Endothelial cell of umbilical vein (primary cell): ENCODE results near the gene IMPDH2. TPM values are rescaled to one million over a fixed set of nuclear protein-coding genes. Genes with fewer than 3 reads are reported as not detected.

Experiments used
- BruUV-seq: library from RNA; stranded (reverse); fragments of 400-500 nt; replicated peaks from 2 replicates; lab custom pipeline; 2021; lab: Mats Ljungman, UMichigan
- CTCF ChIA-PET: fragments of 300-600, 350-600 bp; sonication (Branson Sonifier 250); formaldehyde crosslinking; loops from one replicate; lab custom pipeline; 2021; ENCODE audit warnings: antibody characterized with exemption, inconsistent platforms; lab: Charles Lee
- POLR2A ChIA-PET: fragments of 300-600, 350-600 bp; sonication (Branson Sonifier 250); formaldehyde crosslinking; loops from one replicate; lab custom pipeline; 2021; ENCODE audit warnings: antibody characterized with exemption, inconsistent platforms; lab: Charles Lee
- DNase-seq: peaks from one replicate; pipeline ENCODE4 v3.0.0-alpha.2; 2011; ENCODE audit warnings: low read depth, low spot score
- FAIRE-seq: peaks from 2 replicates; lab custom pipeline; 2011; peaks lifted over from hg19 to GRCh38; lab: Jason Lieb, UNC
- H2AFZ ChIP-seq: 2 replicates; pipeline ENCODE4 v1.6.0; 2012; ENCODE audit warnings: low read depth, low read length, control low read depth, inconsistent platforms
- H3K27ac ChIP-seq: 2 replicates; pipeline ENCODE4 v1.5.1; 2011; ENCODE audit warnings: low read depth, mild to moderate bottlenecking, control low read depth, low read length, moderate library complexity; ENCODE audit not compliant: insufficient read depth
- H3K27me3 ChIP-seq, 2 experiments: 2 replicates each; pipeline versions ENCODE4 v1.6.0 to v1.6.1; 2011; ENCODE audit warnings: low read length in 2 of 2, mixed read lengths in 1 of 2; ENCODE audit not compliant: control insufficient read depth in 2 of 2, insufficient read depth in 2 of 2
- H3K36me3 ChIP-seq, 2 experiments: 2 replicates in 1 of 2; 3 replicates in 1 of 2; pipeline ENCODE4 v1.5.1; 2011; ENCODE audit warnings: low read length in 2 of 2, mild to moderate bottlenecking in 1 of 2, moderate library complexity in 1 of 2; ENCODE audit not compliant: control insufficient read depth in 2 of 2, insufficient read depth in 2 of 2; ENCODE audit errors: extremely low read depth in 1 of 2
- H3K4me1 ChIP-seq: 3 replicates; pipeline ENCODE4 v1.5.1; 2011; ENCODE audit warnings: mild to moderate bottlenecking, low read length; ENCODE audit not compliant: control insufficient read depth, insufficient read depth; ENCODE audit errors: extremely low read depth
- H3K4me2 ChIP-seq: 2 replicates; pipeline ENCODE4 v1.6.1; 2011; ENCODE audit warnings: low read length, control low read depth, mixed read lengths; ENCODE audit not compliant: insufficient read depth
- H3K4me3 ChIP-seq, 3 experiments: fragments of 200-600 bp in 1 of 3; sonication (generic), shearing (Covaris generic) in 1 of 3; replicated peaks in 1 of 3; 2 replicates each; pipeline ENCODE4 v1.5.1; 2011 to 2016; ENCODE audit warnings: control low read depth in 3 of 3, low read length in 3 of 3, mild to moderate bottlenecking in 2 of 3, inconsistent platforms in 1 of 3, low read depth in 1 of 3, moderate library complexity in 1 of 3; ENCODE audit not compliant: insufficient read depth in 1 of 3
- H3K79me2 ChIP-seq: 2 replicates; pipeline ENCODE4 v1.6.0; 2012; ENCODE audit warnings: low read length, inconsistent platforms; ENCODE audit not compliant: control insufficient read depth, insufficient read depth
- H3K9ac ChIP-seq: replicated peaks from 2 replicates; pipeline ENCODE3; 2011; ENCODE audit warnings: low read length, control low read depth; ENCODE audit not compliant: insufficient read depth; ENCODE audit errors: extremely low read depth
- H3K9me1 ChIP-seq: replicated peaks from 3 replicates; pipeline ENCODE4 v1.6.0; 2011; ENCODE audit warnings: mild to moderate bottlenecking, low read length; ENCODE audit not compliant: control insufficient read depth, insufficient read depth; ENCODE audit errors: extremely low read depth
- H3K9me3 ChIP-seq: replicated peaks from 2 replicates; pipeline ENCODE4 v1.5.1; 2012; ENCODE audit warnings: low read length, inconsistent platforms; ENCODE audit not compliant: control insufficient read depth, insufficient read depth
- H4K20me1 ChIP-seq: replicated peaks from 2 replicates; pipeline ENCODE3; 2011; ENCODE audit warnings: mild to moderate bottlenecking, low read length; ENCODE audit not compliant: control insufficient read depth, insufficient read depth; ENCODE audit errors: extremely low read depth
- FOS ChIP-seq: IDR thresholded peaks from 2 replicates; pipeline ENCODE4 v1.6.1; 2011; ENCODE audit warnings: mild to moderate bottlenecking, low read length, moderate library complexity, borderline replicate concordance; ENCODE audit not compliant: insufficient read depth
- GATA2 ChIP-seq: IDR thresholded peaks from 2 replicates; pipeline ENCODE4 v1.7.0; 2011; ENCODE audit warnings: low read depth, mild to moderate bottlenecking, moderate library complexity, mixed read lengths, low read length; ENCODE audit not compliant: insufficient read length, insufficient read depth
- JUN ChIP-seq: IDR thresholded peaks from 2 replicates; pipeline ENCODE4 v1.6.1; 2011; ENCODE audit warnings: borderline replicate concordance, low read depth; ENCODE audit not compliant: insufficient read length, insufficient read depth
- MAX ChIP-seq: IDR thresholded peaks from 2 replicates; pipeline ENCODE4 v1.6.1; 2011; ENCODE audit not compliant: insufficient read depth, insufficient read length
- POLR2A ChIP-seq: IDR thresholded peaks from 2 replicates; pipeline ENCODE4 v1.6.1; 2012; ENCODE audit warnings: low read depth, mild to moderate bottlenecking, control low read depth, low read length
- POLR2AphosphoS5 ChIP-seq: IDR thresholded peaks from 2 replicates; pipeline ENCODE4 v1.6.1; 2012; ENCODE audit warnings: low read depth, mild to moderate bottlenecking, control low read depth, low read length, moderate library complexity; ENCODE audit not compliant: insufficient read depth
- dilution Hi-C: fragments of 300-500 bp; cut with MboI; formaldehyde crosslinking; loops from one replicate; pipeline ENCODE4 v1.15.0; 2019; ENCODE audit warnings: low sequenced_read_pairs; ENCODE audit not compliant: extremely low pct_ligation_motif_present
- intact Hi-C: fragments of 100-400 bp; cut with micrococcal nuclease; formaldehyde crosslinking; loops from one replicate; pipeline ENCODE4 v1.10.0; 2022
- polyA plus RNA-seq, 4 experiments: library from polyadenylated mRNA; depleted of rRNA in 3 of 4; stranded (reverse) in 3 of 4; unstranded in 1 of 4; fragments of >200 nt; gene quantifications; 2 replicates each; pipeline versions ENCODE4 v1.2.1 to v1.2.3, GENCODE V29; 2011 to 2012; ENCODE audit warnings: missing spikeins in 1 of 4
- total RNA-seq: library from RNA; stranded (reverse); gene quantifications from 2 replicates; pipeline ENCODE4 v1.2.3, GENCODE V29; 2021

IMPDH2 gene
- total and polyA plus RNA-seq, 2 donors (not counting 3 experiments of a cell fraction or from before 2014, with no cell fraction given): 167 to 189 TPM

- H3K9me3 ChIP-seq: no peaks in the 10 kb centered on the region
- H3K9ac ChIP-seq: peak overlapping the region; percentile 91
- H4K20me1 ChIP-seq: no peaks in the 10 kb centered on the region
- BruUV-seq: TSS peak; percentile 23
- peak; percentile 52 for DNase-seq
- FAIRE-seq: peak; percentile 82
- TF ChIP-seq GATA2 (no peak), MAX (peak; percentile 65), JUN (no peak), POLR2A (no peak), POLR2AphosphoS5 (peak; percentile 8), FOS (no peak)
- H3K27ac ChIP-seq: peak overlapping the region; percentile 97
- no peaks in the 10 kb centered on the region for H3K27me3 ChIP-seq
- H3K36me3 ChIP-seq: peaks cover 0 to 3% of the 10 kb centered on the region in 2 experiments
- peak overlapping the region; percentile 40 for H2AFZ ChIP-seq
- dilution Hi-C loops (no loop called here), intact Hi-C loops (loop anchor here (1.0 kb wide), 1 partner anchor 16 kb away; the partner anchor contains the start of gene WDR6)
- ChIA-PET CTCF (interaction anchor here (2.2 to 8.8 kb wide), 3 partner anchors 18 to 458 kb away, joined by 9 to 254 read pairs (median 127); partner anchors contain the start of genes DALRD3, NDUFAF3 and WDR6), POLR2A (interaction anchor here (1.6 to 5.4 kb wide), 2 partner anchors 17 to 31 kb away, joined by 6 to 40 read pairs; partner anchors contain the start of genes NDUFAF3 and WDR6)
- no peaks in the 10 kb centered on the region for H3K9me1 ChIP-seq
- peak overlapping the region; percentile 25 to 69 (median 57) for H3K4me3 ChIP-seq
- peaks cover 19% of the 10 kb centered on the region for H3K79me2 ChIP-seq
- peak overlapping the region; percentile 74 for H3K4me2 ChIP-seq
- peaks cover 21% of the 10 kb centered on the region for H3K4me1 ChIP-seq
Observed at GRCh38 chr3:48990636-48991469, 38.3 kb downstream of the IMPDH2 start.
